NCI-H1105 treated with DMSO at 0.1 percent for 48 hours (cell line): ENCODE measurements around the gene SPTB.

Experiments
- DNase-seq: peaks from one replicate; lab custom pipeline; 2025; lab: John Stamatoyannopoulos, UW

The SPTB gene

DNA sequence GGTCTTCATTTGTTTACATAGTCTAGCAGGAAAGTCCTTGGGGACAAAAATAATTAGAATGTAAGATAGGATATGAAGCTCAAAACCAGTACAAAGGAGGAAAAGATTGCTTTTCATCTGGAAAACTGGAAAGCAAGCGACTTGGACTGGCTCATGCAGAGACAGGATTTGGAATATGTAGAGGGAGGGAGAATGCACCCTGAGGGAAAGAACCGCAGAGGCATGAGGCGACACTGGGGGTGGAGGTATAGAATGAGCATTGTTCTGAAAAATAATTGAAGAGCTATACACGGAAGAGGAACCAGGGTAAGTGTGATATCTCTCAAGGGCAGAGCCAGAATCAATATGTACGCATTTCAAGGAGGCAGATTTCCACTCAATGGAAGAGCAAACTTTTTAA lies 90.0 kb downstream of the SPTB start:
- DNase-seq: no peak

DNA sequence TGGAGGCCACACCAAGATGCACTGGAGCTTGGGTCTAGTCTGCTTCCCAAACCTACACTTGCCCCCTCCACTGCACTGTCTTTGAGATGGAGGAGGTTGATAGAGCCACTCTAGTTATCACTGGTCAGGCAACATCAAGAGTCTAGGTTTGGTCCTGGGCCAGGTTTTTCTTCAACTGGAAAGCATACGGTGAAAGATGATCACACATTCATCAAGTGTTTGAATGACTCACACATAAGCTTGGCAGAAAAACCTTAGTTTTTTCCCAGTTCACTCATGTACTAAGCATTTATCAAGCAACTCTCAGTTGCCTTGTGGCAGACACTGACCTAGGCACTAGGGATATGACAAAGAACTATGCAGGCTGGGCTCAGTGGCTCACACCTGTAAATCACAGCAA lies 91.0 kb downstream of the SPTB start:
- DNase-seq: no peak

DNA sequence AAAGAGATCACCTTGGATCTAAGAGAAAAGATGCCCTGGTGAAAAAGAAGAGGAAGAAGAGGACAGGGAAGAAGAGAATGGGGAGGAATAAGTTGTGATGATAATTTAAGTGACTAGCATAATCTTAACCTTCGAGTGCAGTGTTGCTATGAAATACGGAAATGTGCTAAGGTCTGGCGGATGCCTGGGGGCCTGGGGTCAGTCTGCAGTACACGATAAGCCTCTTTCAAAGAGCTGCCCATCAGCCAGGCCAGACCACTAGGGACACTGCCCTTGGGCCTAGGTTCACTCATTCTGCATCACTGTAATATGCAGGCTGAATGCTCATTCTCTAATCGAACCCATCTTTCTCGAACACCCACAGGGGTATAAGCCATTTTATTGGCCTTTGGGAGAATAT lies 92.1 kb downstream of the SPTB start:
- DNase-seq: no peak

DNA sequence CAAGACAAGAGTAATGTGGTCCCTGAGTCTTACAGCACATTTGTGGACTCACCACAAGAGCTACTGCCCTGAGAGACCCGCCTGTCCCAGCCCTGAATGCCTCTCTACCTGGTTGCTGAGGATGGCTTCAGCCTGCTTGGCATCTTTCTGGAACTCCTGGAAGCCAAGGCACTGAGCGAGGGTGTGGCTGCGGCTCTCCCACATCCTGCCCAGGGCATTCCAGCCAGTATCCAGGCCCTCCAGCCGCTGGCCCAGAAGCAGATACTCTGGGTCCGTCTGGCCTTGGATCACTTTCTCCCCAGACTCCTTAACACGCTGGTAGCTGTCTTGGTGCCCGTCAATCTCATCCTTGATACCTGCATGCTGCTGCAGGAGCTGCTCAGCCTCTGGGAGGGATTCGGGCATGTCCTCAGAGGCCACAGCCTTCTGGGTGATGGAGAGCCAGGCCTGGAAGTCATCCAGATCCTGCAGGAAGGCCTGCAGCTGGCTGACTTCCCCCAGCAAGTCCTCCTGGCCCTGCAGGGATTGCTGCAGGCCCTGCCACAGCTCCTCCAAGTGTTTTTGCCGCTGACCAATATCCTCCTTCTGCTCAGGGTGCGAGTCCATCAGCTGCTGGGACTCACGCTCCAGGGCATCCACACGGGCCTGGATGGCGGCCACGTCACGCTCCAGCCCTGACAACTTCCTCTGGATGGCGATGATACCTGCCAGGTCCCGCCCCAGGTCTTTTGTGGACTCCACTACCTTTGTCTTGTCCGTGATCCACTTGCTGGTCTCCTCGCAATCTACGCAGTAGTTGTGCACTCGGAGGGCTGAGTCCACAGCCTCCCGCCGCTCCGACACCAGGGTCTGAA lies 93.2 kb downstream of the SPTB start:
- DNase-seq: no peak

- no peak for DNase-seq
Observed at GRCh38 chr14:64784006-64784405, 95.7 kb downstream of the SPTB start.

DNA sequence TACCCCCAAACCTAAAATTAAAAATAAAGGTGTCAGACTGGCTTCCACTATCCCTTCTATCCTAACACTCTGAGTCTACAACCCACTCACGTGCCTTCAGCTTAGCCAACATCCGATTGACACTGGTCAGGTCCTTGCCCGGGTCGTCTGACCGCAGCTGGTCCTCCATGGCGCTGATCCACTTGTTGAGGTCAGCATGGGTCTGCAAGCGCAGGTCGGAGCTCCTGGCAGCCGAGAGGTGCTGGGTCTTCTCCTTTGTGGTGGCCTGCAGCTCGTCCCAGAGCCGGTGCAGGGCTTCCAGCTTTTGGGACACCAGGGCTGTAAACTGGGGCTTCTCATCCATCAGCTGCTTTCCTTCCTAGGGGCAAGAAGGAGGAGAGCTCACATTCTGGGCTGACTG lies 97.5 kb downstream of the SPTB start:
- no peak for DNase-seq

DNA sequence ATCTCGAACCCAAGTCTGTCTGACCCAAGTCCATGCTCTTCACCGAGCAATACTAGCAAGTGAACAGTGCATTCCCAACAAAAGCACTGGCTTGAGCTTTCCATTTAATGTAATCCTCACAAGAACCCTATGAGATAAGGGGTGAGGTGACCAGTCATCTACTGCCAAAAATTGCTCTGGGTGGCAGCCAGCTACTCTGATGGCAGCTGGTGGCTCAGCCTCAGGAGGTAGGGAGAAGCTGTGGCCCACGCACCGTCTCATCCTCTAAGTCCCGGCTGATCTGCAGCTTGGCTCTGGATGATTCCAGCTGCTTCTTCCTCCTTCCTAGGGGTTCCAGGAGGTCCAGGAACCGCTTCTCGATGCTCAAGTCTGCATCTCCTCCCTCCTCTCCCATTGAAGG lies 100.2 kb downstream of the SPTB start:
- no peak for DNase-seq

DNA sequence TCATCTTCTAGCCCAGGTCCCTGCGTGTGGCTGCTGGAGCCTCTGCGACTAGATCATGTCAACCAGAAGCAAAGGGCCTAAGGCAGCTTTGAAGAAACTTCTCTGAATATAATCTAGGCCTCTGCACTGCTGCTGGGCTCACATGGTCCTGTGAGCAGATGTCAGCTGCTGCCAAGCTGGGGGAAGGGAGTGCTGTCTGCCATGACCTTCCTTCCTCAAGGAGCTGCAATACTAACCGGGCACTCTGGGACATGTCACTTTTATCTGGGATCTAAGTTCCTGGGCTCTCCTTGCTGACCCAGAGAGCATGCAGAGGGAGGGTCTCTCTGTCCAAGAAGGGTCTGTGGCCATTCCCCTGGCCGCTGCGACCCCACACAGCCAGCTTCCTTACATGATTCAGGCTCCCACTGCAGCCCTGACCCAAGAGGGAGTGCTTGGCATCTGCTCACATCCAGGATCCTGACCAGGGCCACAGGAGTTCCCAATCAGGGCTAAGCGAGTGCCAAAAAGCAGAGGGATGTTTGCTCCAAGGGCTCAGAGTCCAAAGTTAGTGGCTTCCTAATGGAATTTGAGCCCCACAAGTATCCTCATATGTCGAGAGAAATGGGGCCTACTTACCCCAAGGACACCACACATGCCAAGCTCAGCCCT lies 101.5 kb downstream of the SPTB start:
- DNase-seq: no peak

DNA sequence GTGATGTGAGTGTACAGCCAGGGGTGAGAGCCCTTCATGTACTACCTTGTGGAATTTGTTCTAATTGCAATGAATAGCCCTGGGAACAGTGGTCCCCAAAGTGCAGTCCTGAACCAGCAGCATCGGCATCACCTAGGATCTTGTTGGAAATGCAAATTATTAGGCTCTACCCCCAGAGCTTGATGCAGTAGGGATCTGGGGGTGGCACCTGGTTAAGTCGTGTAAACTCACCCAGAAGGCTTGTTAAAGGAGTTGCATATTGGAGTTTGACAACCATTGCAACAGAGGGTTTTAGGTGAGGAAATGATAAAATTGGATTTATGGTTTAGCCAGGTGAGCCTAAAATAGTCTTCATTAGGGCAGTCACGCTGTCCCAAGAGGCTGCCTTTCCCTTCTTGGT lies 102.2 kb downstream of the SPTB start:
- DNase-seq: no peak

GRCh38 chr14:64775081-64775777 lies 104.5 kb downstream of the SPTB start:
- no peak for DNase-seq

- DNase-seq: no peak
Observed at GRCh38 chr14:64774272-64774671, 105.4 kb downstream of the SPTB start.

DNA sequence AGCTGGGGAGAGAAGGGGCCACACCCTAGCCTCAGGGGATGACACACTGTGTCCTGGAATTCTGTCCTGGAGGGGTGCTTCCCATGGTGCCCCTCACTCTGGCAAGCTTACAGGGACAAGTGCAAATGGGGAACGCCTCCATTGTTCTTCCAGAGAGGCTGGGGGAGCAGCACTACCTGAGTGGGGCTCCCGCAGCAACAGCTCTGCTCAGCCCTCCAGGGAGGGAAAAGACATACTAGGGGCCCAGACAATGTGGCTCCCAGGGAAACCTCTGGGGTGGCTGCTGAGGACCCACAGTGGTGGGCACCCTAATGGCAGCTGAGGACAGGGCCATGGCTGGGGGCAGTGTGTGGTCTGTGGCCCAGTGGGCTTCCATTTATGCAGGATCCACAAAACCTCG lies 106.1 kb downstream of the SPTB start:
- DNase-seq: no peak

GRCh38 chr14:64773046-64773445 lies 106.7 kb downstream of the SPTB start:
- DNase-seq: no peak

GRCh38 chr14:64772397-64772950 lies 107.2 kb downstream of the SPTB start:
- DNase-seq: no peak

- no peak for DNase-seq
Observed at GRCh38 chr14:64771161-64771560, 108.5 kb downstream of the SPTB start.

- no peak for DNase-seq
Observed at GRCh38 chr14:64770751-64771150, 109.0 kb downstream of the SPTB start.

GRCh38 chr14:64769096-64770020 lies 110.3 kb downstream of the SPTB start:
- DNase-seq: no peak

DNA sequence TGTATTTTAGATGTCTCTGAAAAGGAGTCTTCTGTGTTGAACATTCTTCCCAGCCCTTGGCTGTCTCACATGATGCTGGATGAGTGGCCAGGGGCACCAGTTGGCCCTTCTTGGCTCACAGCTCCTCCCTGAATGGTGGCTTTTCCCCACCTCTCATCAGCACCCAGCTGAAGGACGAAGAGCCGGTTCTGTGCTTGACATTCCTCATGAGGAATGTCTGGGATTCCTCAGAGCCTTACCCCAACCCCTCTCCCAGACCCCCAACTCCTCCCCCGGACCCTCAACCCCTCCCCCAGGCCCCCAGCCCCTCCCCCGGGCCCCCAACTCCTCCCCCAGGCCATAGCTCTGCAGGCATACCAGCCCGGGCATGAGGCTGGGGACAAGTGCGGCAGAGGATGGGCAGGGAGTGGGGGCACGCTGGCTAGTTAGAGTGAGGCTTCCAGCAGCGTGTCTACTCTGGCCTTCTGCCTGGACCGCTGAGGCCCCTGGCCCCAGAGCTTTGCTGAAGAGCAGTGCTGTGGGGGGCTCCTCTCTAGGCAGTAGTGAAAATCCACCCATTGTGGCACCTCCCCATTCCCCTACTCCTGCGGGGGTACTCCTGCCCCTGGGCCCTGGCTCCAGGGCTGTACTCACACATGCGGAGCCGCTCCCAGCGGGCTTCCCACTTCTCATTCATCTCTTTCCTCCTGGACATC lies 111.2 kb downstream of the SPTB start:
- DNase-seq: no peak

- no peak for DNase-seq
Observed at GRCh38 chr14:64767215-64767964, 112.3 kb downstream of the SPTB start.

DNA sequence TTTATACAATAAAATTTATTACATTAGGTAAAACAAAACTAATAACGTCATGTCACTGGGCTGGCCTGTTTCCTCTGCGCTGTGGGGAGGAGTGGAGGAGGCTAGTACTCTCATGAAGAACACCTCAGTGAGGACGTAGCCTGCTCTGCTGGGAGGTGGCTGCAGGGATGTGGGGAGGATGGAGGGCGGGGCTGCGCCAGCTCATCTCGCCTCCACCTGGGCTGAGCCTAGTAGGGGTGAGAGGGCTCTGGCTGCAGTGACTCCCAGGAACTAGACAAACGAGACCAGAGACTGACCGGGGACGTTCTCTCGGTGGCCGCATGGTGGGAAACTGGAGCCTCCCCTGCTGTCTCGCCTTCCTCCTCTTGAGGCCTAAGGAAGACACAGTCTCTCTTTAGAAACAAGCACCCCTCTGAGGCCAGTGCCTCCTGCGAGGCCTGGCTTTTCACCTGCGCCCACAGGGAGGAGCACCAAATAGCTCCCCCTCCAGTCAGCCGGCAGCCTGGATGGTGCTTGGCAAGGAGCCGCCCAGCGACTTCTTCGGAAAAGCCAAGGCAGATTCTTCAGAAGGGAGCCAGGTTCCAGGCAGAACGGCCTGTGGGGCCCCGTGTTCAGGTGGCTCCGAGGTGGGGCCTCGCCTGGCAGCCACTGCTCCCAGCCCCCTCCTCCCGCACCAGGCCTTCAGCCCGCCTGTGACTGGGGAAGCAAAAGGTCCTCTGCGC lies 113.1 kb downstream of the SPTB start:
- DNase-seq: no peak
